ENCODE measurements around the gene CDIPT.

DNA sequence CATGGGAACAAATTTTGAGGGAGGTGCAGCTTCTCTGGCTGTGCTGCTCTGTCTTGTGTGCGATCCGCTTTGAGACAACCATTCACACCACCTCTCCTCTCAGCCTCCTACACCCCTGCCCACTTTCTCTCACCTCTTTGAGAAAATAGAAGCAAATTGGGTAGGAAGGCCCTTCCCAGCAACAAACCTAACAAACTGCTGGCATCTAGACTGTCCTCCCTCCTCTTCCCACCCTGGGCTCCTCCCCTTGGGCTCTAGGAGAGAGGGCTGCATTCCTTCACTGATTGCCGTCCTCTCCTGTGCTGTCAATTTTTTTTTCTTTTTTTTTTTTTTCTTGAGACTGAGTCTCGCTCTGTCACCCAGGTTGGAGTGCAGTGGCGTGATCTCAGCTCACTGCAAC, 13.5 kb downstream of the CDIPT start:
- TF ChIP-seq, protein P1, sequence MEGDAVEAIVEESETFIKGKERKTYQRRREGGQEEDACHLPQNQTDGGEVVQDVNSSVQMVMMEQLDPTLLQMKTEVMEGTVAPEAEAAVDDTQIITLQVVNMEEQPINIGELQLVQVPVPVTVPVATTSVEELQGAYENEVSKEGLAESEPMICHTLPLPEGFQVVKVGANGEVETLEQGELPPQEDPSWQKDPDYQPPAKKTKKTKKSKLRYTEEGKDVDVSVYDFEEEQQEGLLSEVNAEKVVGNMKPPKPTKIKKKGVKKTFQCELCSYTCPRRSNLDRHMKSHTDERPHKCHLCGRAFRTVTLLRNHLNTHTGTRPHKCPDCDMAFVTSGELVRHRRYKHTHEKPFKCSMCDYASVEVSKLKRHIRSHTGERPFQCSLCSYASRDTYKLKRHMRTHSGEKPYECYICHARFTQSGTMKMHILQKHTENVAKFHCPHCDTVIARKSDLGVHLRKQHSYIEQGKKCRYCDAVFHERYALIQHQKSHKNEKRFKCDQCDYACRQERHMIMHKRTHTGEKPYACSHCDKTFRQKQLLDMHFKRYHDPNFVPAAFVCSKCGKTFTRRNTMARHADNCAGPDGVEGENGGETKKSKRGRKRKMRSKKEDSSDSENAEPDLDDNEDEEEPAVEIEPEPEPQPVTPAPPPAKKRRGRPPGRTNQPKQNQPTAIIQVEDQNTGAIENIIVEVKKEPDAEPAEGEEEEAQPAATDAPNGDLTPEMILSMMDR (IDR thresholded peaks at IDR 0.05), result no peak
- no peak for TF ChIP-seq POLR2A (IDR thresholded peaks at IDR 0.05)
